ENCODE data around the gene MOCOS. TPM values are rescaled to one million over a fixed set of nuclear protein-coding genes. Genes with fewer than 3 reads are reported as not detected.

Gene MOCOS
- polyA plus RNA-seq, 2 donors: 1.2 to 4.2 TPM

DNA sequence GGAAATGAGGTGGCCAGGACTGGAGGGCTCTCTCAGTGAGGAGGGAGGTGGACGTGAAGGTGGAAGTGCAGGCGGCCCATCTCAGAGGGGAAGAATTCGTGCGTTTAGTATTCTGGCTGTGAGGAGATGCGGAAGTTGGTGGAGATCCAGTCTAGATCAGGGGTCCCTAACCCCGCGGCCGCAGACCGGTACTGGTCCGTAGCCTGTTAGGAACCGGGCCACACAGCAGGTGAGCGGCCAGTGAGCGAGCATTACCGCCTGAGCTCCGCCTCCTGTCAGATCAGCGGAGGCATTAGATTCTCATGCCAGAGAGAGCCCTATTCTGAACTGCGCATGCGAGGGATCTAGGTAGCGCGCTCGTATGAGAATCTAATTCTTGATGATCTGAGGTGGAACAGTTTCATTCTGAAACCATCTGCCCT, 108.6 kb downstream of the MOCOS start:
- peaks cover 0 to 4% of the 10 kb centered on the region in 2 donors for H3K4me1 ChIP-seq (ENCODE audit: control insufficient read depth in 2 of 2, insufficient read depth in 2 of 2, low read length in 1 of 2)
- WGBS, 2 donors: 35 to 44% methylated on average over 21 of the region's 21 CpGs
- H3K9me3 ChIP-seq (ENCODE audit: control insufficient read depth in 2 of 2, insufficient read depth in 1 of 2, low read depth in 1 of 2, low read length in 1 of 2): no peaks in the 10 kb centered on the region
- peaks cover 0 to 4% of the 10 kb centered on the region in 2 donors for H3K27me3 ChIP-seq (ENCODE audit: control insufficient read depth in 1 of 2, insufficient read depth in 2 of 2, low read length in 2 of 2)
- H3K27ac ChIP-seq (ENCODE audit: low read depth in 2 of 2, low read length in 1 of 2): no peak overlapping the region
- no peaks in the 10 kb centered on the region for H3K36me3 ChIP-seq (ENCODE audit: control insufficient read depth in 2 of 2, insufficient read depth in 2 of 2, low read length in 1 of 2)
- peak overlapping the region in 1 of 2 donors; percentile 58 for H3K4me3 ChIP-seq (ENCODE audit: low read depth in 1 of 2, low read length in 2 of 2)

DNA sequence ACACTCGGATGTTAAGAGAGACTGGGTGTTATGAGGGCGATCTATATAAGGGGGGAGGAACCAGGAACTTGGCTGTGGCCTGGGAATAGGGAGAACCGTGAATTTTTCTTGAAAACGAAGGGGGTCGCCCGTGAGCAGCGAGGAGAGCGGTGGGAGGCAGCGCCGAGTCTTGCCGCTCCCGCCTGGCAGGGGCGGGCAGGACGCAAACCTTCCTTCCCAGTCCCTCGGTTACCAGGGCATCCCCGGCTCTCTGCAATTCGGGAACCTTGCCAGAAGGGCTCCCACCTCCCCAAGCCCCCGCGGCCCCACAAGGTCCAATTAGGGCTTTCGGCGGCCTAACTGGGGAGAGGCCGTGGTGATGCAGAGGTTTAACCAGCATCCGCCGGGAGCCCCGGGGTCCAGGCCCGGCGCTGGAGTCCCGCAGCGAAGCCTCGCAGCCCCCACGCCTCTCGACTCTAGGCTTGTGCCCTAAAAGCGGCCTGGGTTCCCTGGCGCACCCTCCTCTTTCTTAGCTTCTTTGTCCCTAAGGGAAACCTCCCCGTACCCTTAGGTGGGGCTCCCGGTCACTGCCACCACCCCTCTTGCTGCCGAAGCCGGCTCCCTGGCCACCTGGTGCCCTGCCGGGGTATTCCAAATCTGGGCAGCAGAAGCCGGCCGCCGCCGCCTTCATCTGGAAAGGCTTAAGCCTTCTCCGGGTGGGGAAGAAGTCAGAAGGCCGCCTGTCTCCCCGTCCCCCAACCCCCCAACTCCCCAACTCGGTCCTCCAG, 109.5 kb downstream of the MOCOS start:
- Histone ChIP-seq H3K9me3 (ENCODE audit: control insufficient read depth in 2 of 2, insufficient read depth in 1 of 2, low read depth in 1 of 2, low read length in 1 of 2) (no peaks in the 10 kb centered on the region), H3K36me3 (ENCODE audit: control insufficient read depth in 2 of 2, insufficient read depth in 2 of 2, low read length in 1 of 2) (no peaks in the 10 kb centered on the region), H3K4me3 (ENCODE audit: low read depth in 1 of 2, low read length in 2 of 2) (peak overlapping the region; percentile 39 to 58), H3K27ac (ENCODE audit: low read depth in 2 of 2, low read length in 1 of 2) (peak overlapping the region; percentile 28 to 58), H3K4me1 (ENCODE audit: control insufficient read depth in 2 of 2, insufficient read depth in 2 of 2, low read length in 1 of 2) (peaks cover 0 to 4% of the 10 kb centered on the region in 2 donors), H3K27me3 (ENCODE audit: control insufficient read depth in 1 of 2, insufficient read depth in 2 of 2, low read length in 2 of 2) (peaks cover 0 to 4% of the 10 kb centered on the region in 2 donors)
- WGBS, 2 donors: 1% methylated on average over 41 to 47 of the region's 47 CpGs

DNA sequence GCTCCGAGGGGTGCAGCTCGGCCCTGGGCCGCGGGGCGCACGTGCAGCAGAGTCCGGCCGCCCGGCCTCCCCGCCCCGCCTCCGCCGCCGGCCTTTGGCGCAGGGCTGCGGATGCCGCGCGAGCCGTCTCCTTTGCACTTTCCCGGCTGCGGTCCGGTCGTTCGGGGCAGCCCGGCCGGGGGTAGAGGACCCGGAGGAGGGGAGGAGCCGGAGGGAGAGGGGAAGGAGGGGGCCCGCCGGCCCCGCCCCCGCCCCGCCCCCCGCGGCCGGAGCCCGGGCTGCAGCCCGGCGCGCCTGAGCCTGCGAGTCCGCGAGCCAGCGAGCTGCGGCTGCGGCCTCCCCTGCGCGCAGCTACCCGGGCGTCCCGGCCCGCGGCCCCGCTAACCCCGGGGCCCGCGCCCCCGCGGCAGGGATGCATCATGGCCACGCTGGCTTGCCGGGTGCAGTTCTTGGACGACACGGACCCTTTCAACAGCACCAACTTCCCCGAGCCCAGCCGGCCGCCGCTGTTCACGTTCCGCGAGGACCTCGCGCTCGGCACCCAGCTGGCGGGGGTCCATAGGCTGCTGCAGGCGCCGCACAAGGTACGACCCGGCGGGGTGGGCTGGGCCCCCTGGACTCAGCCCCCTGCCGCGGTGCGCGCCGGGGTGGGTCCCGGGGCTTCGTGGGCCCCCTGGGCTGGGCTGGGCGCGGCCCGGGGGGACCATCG, 110.3 kb downstream of the MOCOS start, which contains the start of gene FHOD3:
Gene FHOD3 (plus strand): TSS at position 297 of the 709 bp plus-strand sequence. CDS start 123 bp downstream, at position 420.
- 1% methylated on average over 51 to 91 of the region's 91 CpGs for WGBS, 2 donors
- Histone ChIP-seq H3K36me3 (ENCODE audit: control insufficient read depth in 2 of 2, insufficient read depth in 2 of 2, low read length in 1 of 2) (no peaks in the 10 kb centered on the region), H3K27me3 (ENCODE audit: control insufficient read depth in 1 of 2, insufficient read depth in 2 of 2, low read length in 2 of 2) (peaks cover 0 to 4% of the 10 kb centered on the region in 2 donors), H3K9me3 (ENCODE audit: control insufficient read depth in 2 of 2, insufficient read depth in 1 of 2, low read depth in 1 of 2, low read length in 1 of 2) (no peaks in the 10 kb centered on the region), H3K4me3 (ENCODE audit: low read depth in 1 of 2, low read length in 2 of 2) (peak within 1 kb of the TSS; percentile 51 to 58), H3K4me1 (ENCODE audit: control insufficient read depth in 2 of 2, insufficient read depth in 2 of 2, low read length in 1 of 2) (peaks cover 0 to 4% of the 10 kb centered on the region in 2 donors), H3K27ac (ENCODE audit: low read depth in 2 of 2, low read length in 1 of 2) (peak within 1 kb of the TSS; percentile 28 to 58)

DNA sequence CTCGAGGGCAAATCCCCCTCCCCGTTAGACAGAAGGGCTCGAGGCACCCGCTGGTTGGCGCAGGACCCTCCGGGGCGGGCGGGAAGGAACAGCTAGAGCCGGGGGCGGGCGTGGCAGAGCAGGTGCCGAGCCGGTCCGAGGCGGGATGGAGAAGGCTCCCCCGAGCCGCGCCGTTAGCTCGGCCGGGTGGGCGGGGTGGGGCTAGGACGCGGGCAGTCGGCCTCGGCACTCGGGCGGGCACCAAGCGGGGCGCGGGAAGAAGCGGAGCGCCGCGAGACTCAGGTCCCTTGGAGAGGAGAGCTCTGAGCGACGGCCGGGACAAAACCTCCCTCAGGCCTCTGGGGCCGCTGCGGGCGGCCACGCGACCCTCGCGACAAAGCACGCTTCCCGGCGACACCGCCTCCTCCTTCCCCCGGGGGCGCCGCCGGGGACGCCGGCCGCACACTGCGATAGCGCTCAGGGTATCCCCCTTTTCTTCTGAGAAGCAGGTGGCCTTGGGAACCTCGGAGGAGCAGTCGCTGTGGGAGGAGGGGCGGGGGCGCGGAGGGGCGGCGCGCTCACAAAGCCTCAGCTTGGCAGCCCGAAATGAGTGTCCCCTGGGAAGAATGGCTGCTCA, 110.9 kb downstream of the MOCOS start:
- no peak overlapping the region for H3K27ac ChIP-seq (ENCODE audit: low read depth in 2 of 2, low read length in 1 of 2)
- H3K9me3 ChIP-seq (ENCODE audit: control insufficient read depth in 2 of 2, insufficient read depth in 1 of 2, low read depth in 1 of 2, low read length in 1 of 2): no peaks in the 10 kb centered on the region
- WGBS, 2 donors: 2 to 3% methylated on average over 53 to 67 of the region's 67 CpGs
- peaks cover 0 to 4% of the 10 kb centered on the region in 2 donors for H3K27me3 ChIP-seq (ENCODE audit: control insufficient read depth in 1 of 2, insufficient read depth in 2 of 2, low read length in 2 of 2)
- no peaks in the 10 kb centered on the region for H3K36me3 ChIP-seq (ENCODE audit: control insufficient read depth in 2 of 2, insufficient read depth in 2 of 2, low read length in 1 of 2)
- peak overlapping the region; percentile 51 to 58 for H3K4me3 ChIP-seq (ENCODE audit: low read depth in 1 of 2, low read length in 2 of 2)
- H3K4me1 ChIP-seq (ENCODE audit: control insufficient read depth in 2 of 2, insufficient read depth in 2 of 2, low read length in 1 of 2): peaks cover 0 to 4% of the 10 kb centered on the region in 2 donors

DNA sequence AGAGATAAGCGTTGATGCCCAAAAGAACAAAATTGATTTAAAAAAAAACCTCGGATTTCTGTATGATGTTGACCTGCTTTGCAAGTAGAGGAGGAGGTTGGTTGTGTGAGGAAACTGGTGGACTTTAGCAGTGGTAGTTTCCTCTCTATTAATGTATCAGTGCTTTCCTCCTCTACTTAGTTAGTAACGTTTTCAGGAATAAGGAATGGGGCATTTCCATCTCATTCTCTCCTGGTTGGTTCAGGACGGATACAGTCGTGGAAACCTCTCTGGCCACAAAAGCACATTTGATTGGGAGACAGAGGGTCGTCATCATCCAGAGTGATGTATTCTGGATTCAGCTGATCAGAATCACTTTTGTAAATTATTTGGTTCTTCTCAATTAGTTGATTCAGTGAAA, 111.7 kb downstream of the MOCOS start:
- 86 to 87% methylated on average over 6 of the region's 6 CpGs for WGBS, 2 donors
- peaks cover 0 to 1% of the 10 kb centered on the region in 2 donors for H3K27me3 ChIP-seq (ENCODE audit: control insufficient read depth in 1 of 2, insufficient read depth in 2 of 2, low read length in 2 of 2)

DNA sequence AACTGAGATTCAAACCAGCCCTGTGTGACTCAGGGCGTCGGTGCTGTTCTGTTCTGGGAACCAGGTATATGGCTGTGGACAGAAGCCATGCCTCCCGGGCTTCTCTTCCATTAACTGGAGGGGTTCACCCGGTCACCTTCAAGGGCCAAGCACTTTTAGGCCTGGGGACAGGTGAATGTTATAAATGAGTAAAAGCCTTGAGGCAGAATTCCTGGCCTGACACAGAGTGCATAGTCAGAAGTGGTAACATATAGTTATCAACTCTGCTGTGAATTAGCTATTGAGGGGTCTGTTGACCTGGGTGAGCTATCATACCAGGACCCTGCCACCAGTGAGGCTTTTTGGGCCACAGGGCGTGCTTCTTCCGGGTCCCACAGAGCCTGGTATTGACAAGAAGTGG, 112.9 kb downstream of the MOCOS start:
- Histone ChIP-seq H3K27ac (ENCODE audit: low read depth in 2 of 2, low read length in 1 of 2) (no peak overlapping the region), H3K4me3 (ENCODE audit: low read depth in 1 of 2, low read length in 2 of 2) (no peak overlapping the region), H3K27me3 (ENCODE audit: control insufficient read depth in 1 of 2, insufficient read depth in 2 of 2, low read length in 2 of 2) (no peaks in the 10 kb centered on the region), H3K4me1 (ENCODE audit: control insufficient read depth in 2 of 2, insufficient read depth in 2 of 2, low read length in 1 of 2) (peaks cover 0 to 4% of the 10 kb centered on the region in 2 donors), H3K36me3 (ENCODE audit: control insufficient read depth in 2 of 2, insufficient read depth in 2 of 2, low read length in 1 of 2) (no peaks in the 10 kb centered on the region), H3K9me3 (ENCODE audit: control insufficient read depth in 2 of 2, insufficient read depth in 1 of 2, low read depth in 1 of 2, low read length in 1 of 2) (no peaks in the 10 kb centered on the region)
- 77 to 86% methylated on average over 6 of the region's 6 CpGs for WGBS, 2 donors

More for the DNA sequence above, 111.7 kb downstream of the MOCOS start:
- Histone ChIP-seq H3K36me3 (ENCODE audit: control insufficient read depth in 2 of 2, insufficient read depth in 2 of 2, low read length in 1 of 2) (no peaks in the 10 kb centered on the region), H3K4me1 (ENCODE audit: control insufficient read depth in 2 of 2, insufficient read depth in 2 of 2, low read length in 1 of 2) (peaks cover 0 to 4% of the 10 kb centered on the region in 2 donors), H3K4me3 (ENCODE audit: low read depth in 1 of 2, low read length in 2 of 2) (no peak overlapping the region), H3K27ac (ENCODE audit: low read depth in 2 of 2, low read length in 1 of 2) (no peak overlapping the region), H3K9me3 (ENCODE audit: control insufficient read depth in 2 of 2, insufficient read depth in 1 of 2, low read depth in 1 of 2, low read length in 1 of 2) (no peaks in the 10 kb centered on the region)

DNA sequence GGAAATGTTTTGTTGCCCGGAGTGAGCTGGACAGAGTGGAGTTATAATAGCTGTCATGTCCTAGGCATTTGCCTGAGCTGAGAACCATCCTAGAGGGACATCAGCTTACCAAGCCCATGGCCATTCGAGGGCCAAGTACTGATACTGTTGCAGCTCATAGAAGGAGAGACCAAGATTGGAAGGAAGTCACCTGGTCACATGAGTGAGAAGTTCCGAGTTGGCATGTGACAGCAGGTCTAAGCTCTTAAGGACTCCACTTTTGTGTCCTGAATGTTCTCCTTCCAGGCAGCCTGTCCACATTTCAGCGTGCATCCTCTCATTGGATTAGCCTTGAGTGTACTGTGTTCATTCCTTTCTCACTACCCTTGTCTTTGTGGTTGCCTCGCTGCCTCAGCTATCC, 114.6 kb downstream of the MOCOS start:
- H3K4me1 ChIP-seq (ENCODE audit: control insufficient read depth in 2 of 2, insufficient read depth in 2 of 2, low read length in 1 of 2): peaks cover 0 to 2% of the 10 kb centered on the region in 2 donors
- 87 to 89% methylated on average over 5 of the region's 5 CpGs for WGBS, 2 donors
- H3K27me3 ChIP-seq (ENCODE audit: control insufficient read depth in 1 of 2, insufficient read depth in 2 of 2, low read length in 2 of 2): no peaks in the 10 kb centered on the region
- no peak overlapping the region for H3K4me3 ChIP-seq (ENCODE audit: low read depth in 1 of 2, low read length in 2 of 2)
- H3K27ac ChIP-seq (ENCODE audit: low read depth in 2 of 2, low read length in 1 of 2): no peak overlapping the region
- no peaks in the 10 kb centered on the region for H3K9me3 ChIP-seq (ENCODE audit: control insufficient read depth in 2 of 2, insufficient read depth in 1 of 2, low read depth in 1 of 2, low read length in 1 of 2)
- no peaks in the 10 kb centered on the region for H3K36me3 ChIP-seq (ENCODE audit: control insufficient read depth in 2 of 2, insufficient read depth in 2 of 2, low read length in 1 of 2)

DNA sequence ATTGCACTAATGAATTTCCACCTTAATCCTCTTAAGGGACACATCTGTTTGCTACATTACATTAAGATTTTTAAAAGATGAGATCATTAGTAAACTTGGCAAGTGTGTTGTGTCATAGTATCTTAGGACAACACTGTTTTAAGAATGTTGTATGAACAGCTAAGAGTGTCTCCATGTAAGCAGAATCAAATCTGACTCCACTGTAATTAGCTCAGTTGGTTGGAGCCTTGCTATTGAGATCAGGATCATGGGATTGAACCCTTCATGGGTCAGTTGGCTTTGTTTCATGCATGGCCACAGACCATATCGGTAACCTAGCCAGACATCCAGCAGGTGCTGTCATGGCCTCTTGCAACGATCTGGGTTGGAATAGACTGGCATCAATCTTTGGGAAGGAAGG, 115.4 kb downstream of the MOCOS start:
- Histone ChIP-seq H3K4me1 (ENCODE audit: control insufficient read depth in 2 of 2, insufficient read depth in 2 of 2, low read length in 1 of 2) (peaks cover 0 to 2% of the 10 kb centered on the region in 2 donors), H3K36me3 (ENCODE audit: control insufficient read depth in 2 of 2, insufficient read depth in 2 of 2, low read length in 1 of 2) (no peaks in the 10 kb centered on the region), H3K27ac (ENCODE audit: low read depth in 2 of 2, low read length in 1 of 2) (no peak overlapping the region), H3K4me3 (ENCODE audit: low read depth in 1 of 2, low read length in 2 of 2) (no peak overlapping the region), H3K9me3 (ENCODE audit: control insufficient read depth in 2 of 2, insufficient read depth in 1 of 2, low read depth in 1 of 2, low read length in 1 of 2) (no peaks in the 10 kb centered on the region), H3K27me3 (ENCODE audit: control insufficient read depth in 1 of 2, insufficient read depth in 2 of 2, low read length in 2 of 2) (no peaks in the 10 kb centered on the region)
- 86 to 91% methylated on average over 2 of the region's 2 CpGs for WGBS, 2 donors

DNA sequence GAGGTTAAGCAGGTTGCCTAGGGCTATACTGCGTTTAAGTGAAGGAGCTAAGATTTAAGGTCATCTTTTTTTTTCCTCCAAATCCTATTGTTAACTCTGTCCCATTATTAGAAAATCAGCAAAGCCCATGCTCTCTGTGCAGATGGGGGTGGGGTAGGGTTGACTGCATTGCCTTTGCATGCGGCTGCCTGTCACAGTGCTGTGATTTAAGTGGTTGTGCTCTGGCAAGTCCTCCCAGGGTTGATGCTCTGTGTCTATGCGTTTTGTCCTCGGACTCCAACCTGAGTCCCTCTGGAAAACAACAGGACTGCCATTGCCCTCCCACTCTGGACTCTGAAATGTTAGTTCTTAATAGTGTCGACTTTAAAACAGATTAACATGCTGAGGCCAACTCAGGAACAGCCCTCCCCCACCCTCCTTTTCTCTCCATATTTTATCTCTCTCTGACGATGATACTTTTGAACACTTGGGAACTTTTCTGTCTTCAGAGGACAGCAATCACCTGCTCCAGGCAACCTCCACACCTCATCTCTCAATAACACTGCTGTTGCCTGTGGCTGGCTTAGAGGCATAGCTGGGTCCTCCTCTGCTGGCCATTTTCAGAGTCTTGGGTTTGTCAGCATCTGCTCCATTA, 116.0 kb downstream of the MOCOS start:
- Histone ChIP-seq H3K9me3 (ENCODE audit: control insufficient read depth in 2 of 2, insufficient read depth in 1 of 2, low read depth in 1 of 2, low read length in 1 of 2) (no peaks in the 10 kb centered on the region), H3K4me3 (ENCODE audit: low read depth in 1 of 2, low read length in 2 of 2) (no peak overlapping the region), H3K4me1 (ENCODE audit: control insufficient read depth in 2 of 2, insufficient read depth in 2 of 2, low read length in 1 of 2) (peaks cover 0 to 2% of the 10 kb centered on the region in 2 donors), H3K27ac (ENCODE audit: low read depth in 2 of 2, low read length in 1 of 2) (no peak overlapping the region), H3K27me3 (ENCODE audit: control insufficient read depth in 1 of 2, insufficient read depth in 2 of 2, low read length in 2 of 2) (no peaks in the 10 kb centered on the region), H3K36me3 (ENCODE audit: control insufficient read depth in 2 of 2, insufficient read depth in 2 of 2, low read length in 1 of 2) (no peaks in the 10 kb centered on the region)
- 71 to 77% methylated on average over 6 of the region's 6 CpGs for WGBS, 2 donors

Measured in esophagus (tissue), 2 donors.